ENCODE data around the gene MORC3. TPM values are rescaled to one million over a fixed set of nuclear protein-coding genes. Genes with fewer than 3 reads are reported as not detected.
"Not testable (repeated sequence)": the region's sequence is repeated elsewhere in the genome, so short reads cannot be mapped to it uniquely, and the experiment has no call there.

The MORC3 gene
- total RNA-seq, 1 donor from 2014 or later: 68.7 TPM

- Histone ChIP-seq H3K27me3 (no peaks in the 10 kb centered on the region), H3K36me3 (no peaks in the 10 kb centered on the region), H2AFZ (replicated peaks) (no peak overlapping the region), H3F3A (ENCODE audit: low read depth) (no peaks in the 10 kb centered on the region), H3K9me3 (ENCODE audit: low read depth) (no peaks in the 10 kb centered on the region), H3K27ac (no peak overlapping the region), H4K20me1 (ENCODE audit: low read depth) (no peaks in the 10 kb centered on the region), H3K4me3 (no peak overlapping the region), H3K9ac (no peak overlapping the region), H3K4me2 (no peak overlapping the region), H3K79me2 (ENCODE audit: low read depth) (no peaks in the 10 kb centered on the region), H3K4me1 (no peaks in the 10 kb centered on the region)
- H3K36me3 Mint-ChIP-seq: no peaks in the 10 kb centered on the region
- H3K27ac Mint-ChIP-seq: no peak overlapping the region
- peaks cover 2% of the 10 kb centered on the region for H3K27me3 Mint-ChIP-seq (ENCODE audit: insufficient read depth, low read depth)
- no peak for TF ChIP-seq EZH2 (IDR thresholded peaks at IDR 0.05)
- no peak for TF ChIP-seq EZH2phosphoT487 (IDR thresholded peaks at IDR 0.05)
- TF ChIP-seq CTCF (IDR thresholded peaks at IDR 0.05): no peak
- no peaks in the 10 kb centered on the region for H3K9me3 Mint-ChIP-seq
- no peaks in the 10 kb centered on the region for H3K4me1 Mint-ChIP-seq
- no peak for DNase-seq (ENCODE audit: low spot score)
- no peak overlapping the region for H3K4me3 Mint-ChIP-seq
Measured at GRCh38 chr21:36282568-36283230, 37.3 kb upstream of the MORC3 start.

GRCh38 chr21:36283231-36283622 lies 36.8 kb upstream of the MORC3 start:
- H3K9me3 Mint-ChIP-seq; H3K79me2 ChIP-seq (ENCODE audit: low read depth); H3K27ac ChIP-seq; H3K4me3 ChIP-seq; H3K36me3 Mint-ChIP-seq; DNase-seq (ENCODE audit: low spot score); H3K4me3 Mint-ChIP-seq; H3K9me3 ChIP-seq (ENCODE audit: low read depth); H3K4me2 ChIP-seq; H3K9ac ChIP-seq; H3K27ac Mint-ChIP-seq; H3K36me3 ChIP-seq; H3K4me1 Mint-ChIP-seq; H4K20me1 ChIP-seq (ENCODE audit: low read depth); H2AFZ ChIP-seq (replicated peaks); H3K27me3 Mint-ChIP-seq (ENCODE audit: insufficient read depth, low read depth); H3K27me3 ChIP-seq; H3K4me1 ChIP-seq; H3F3A ChIP-seq (ENCODE audit: low read depth): not testable (repeated sequence)

GRCh38 chr21:36288651-36289243 lies 31.2 kb upstream of the MORC3 start:
- TF ChIP-seq EZH2 (IDR thresholded peaks at IDR 0.05): no peak
- no peak for TF ChIP-seq CTCF (IDR thresholded peaks at IDR 0.05)
- no peak for TF ChIP-seq EZH2phosphoT487 (IDR thresholded peaks at IDR 0.05)
- peak overlapping the region; percentile 4 for H3K4me2 ChIP-seq
- peaks cover 9% of the 10 kb centered on the region for H3K9me3 Mint-ChIP-seq
- H3K79me2 ChIP-seq (ENCODE audit: low read depth): no peaks in the 10 kb centered on the region
- H3K4me1 ChIP-seq: peaks cover 13% of the 10 kb centered on the region
- H4K20me1 ChIP-seq (ENCODE audit: low read depth): no peaks in the 10 kb centered on the region
- no peak for DNase-seq (ENCODE audit: low spot score)
- H3K36me3 ChIP-seq: peaks cover 4% of the 10 kb centered on the region
- H3K27me3 Mint-ChIP-seq (ENCODE audit: insufficient read depth, low read depth): peaks cover 2% of the 10 kb centered on the region
- no peak overlapping the region for H3K27ac Mint-ChIP-seq
- H3F3A ChIP-seq (ENCODE audit: low read depth): peaks cover 5% of the 10 kb centered on the region
- no peak overlapping the region for H3K4me3 ChIP-seq
- no peak overlapping the region for H3K27ac ChIP-seq
- H3K9ac ChIP-seq: no peak overlapping the region
- no peaks in the 10 kb centered on the region for H3K9me3 ChIP-seq (ENCODE audit: low read depth)
- H2AFZ ChIP-seq (replicated peaks): no peak overlapping the region
- no peak overlapping the region for H3K4me3 Mint-ChIP-seq
- peaks cover 14% of the 10 kb centered on the region for H3K4me1 Mint-ChIP-seq
- H3K36me3 Mint-ChIP-seq: peaks cover 26% of the 10 kb centered on the region
- no peaks in the 10 kb centered on the region for H3K27me3 ChIP-seq

- TF ChIP-seq EZH2phosphoT487 (IDR thresholded peaks at IDR 0.05): no peak
- TF ChIP-seq CTCF (IDR thresholded peaks at IDR 0.05): no peak
- TF ChIP-seq EZH2 (IDR thresholded peaks at IDR 0.05): no peak
Measured at GRCh38 chr21:36291509-36291908, 28.5 kb upstream of the MORC3 start.

More at GRCh38 chr21:36291509-36291908, 28.5 kb upstream of the MORC3 start:
- peaks cover 5% of the 10 kb centered on the region for H3F3A ChIP-seq (ENCODE audit: low read depth)
- no peak overlapping the region for H3K9ac ChIP-seq
- no peaks in the 10 kb centered on the region for H3K9me3 ChIP-seq (ENCODE audit: low read depth)
- no peaks in the 10 kb centered on the region for H3K27me3 ChIP-seq
- peaks cover 4% of the 10 kb centered on the region for H3K36me3 ChIP-seq
- H3K4me3 Mint-ChIP-seq: no peak overlapping the region
- H3K27ac ChIP-seq: no peak overlapping the region
- H4K20me1 ChIP-seq (ENCODE audit: low read depth): no peaks in the 10 kb centered on the region
- H3K4me1 Mint-ChIP-seq: peaks cover 14% of the 10 kb centered on the region
- peaks cover 13% of the 10 kb centered on the region for H3K4me1 ChIP-seq
- H3K27me3 Mint-ChIP-seq (ENCODE audit: insufficient read depth, low read depth): peaks cover 3% of the 10 kb centered on the region
- no peak overlapping the region for H2AFZ ChIP-seq (replicated peaks)
- H3K79me2 ChIP-seq (ENCODE audit: low read depth): no peaks in the 10 kb centered on the region
- H3K4me2 ChIP-seq: no peak overlapping the region
- H3K4me3 ChIP-seq: no peak overlapping the region
- no peak overlapping the region for H3K27ac Mint-ChIP-seq
- H3K9me3 Mint-ChIP-seq: peaks cover 9% of the 10 kb centered on the region
- H3K36me3 Mint-ChIP-seq: peaks cover 26% of the 10 kb centered on the region
- DNase-seq (ENCODE audit: low spot score): no peak

Data from neural progenitor cell (in vitro differentiated cells).